MM.1S (cell line): Measurements from ENCODE around the gene EXOSC10.

Experiments
- CTCF ChIP-seq: fragments of 300-600 bp; sonication (generic); IDR thresholded peaks from 2 replicates; pipeline ENCODE4 v1.5.1; 2016; ENCODE audit warnings: antibody characterized with exemption, low read length, mixed read lengths
- EZH2 ChIP-seq: fragments of 300-600 bp; sonication (generic); optimal IDR thresholded peaks from 2 replicates; pipeline ENCODE3; 2017; ENCODE audit warnings: low read depth, mild to moderate bottlenecking, antibody characterized with exemption, low read length, mixed read lengths
- EZH2phosphoT487 ChIP-seq: fragments of 300-600 bp; sonication (generic); IDR thresholded peaks from 2 replicates; pipeline ENCODE4 v1.6.1; 2018; ENCODE audit warnings: antibody characterized with exemption, low read length

- TF ChIP-seq EZH2phosphoT487, result no peak
- no peak for TF ChIP-seq CTCF
- TF ChIP-seq EZH2, result no peak
These were observed 73.6 kb downstream of the EXOSC10 start for GRCh38 chr1:11026052-11026451.
